Chondrocyte (in vitro differentiated cells): Measurements from ENCODE around the gene FBXO21. TPM values are rescaled to one million over a fixed set of nuclear protein-coding genes. Genes with fewer than 3 reads are reported as not detected.
"Not testable (repeated sequence)": the region's sequence is repeated elsewhere in the genome, so short reads cannot be mapped to it uniquely, and the experiment has no call there.

Experiments
- DNase-seq: peaks from one replicate; pipeline ENCODE4 v3.0.0; 2021; ENCODE audit warnings: mixed read lengths, low spot score
- H3K27ac Mint-ChIP-seq: one replicate; pipeline ENCODE4 v1.8.0; 2021; ENCODE audit warnings: mild to moderate bottlenecking, moderate library complexity, mixed read lengths; ENCODE audit not compliant: unreplicated experiment
- H3K27me3 Mint-ChIP-seq: 2 replicates; pipeline ENCODE4 v1.8.0; 2021; ENCODE audit warnings: low read depth, mixed read lengths
- H3K36me3 Mint-ChIP-seq: 2 replicates; pipeline ENCODE4 v1.8.0; 2021; ENCODE audit warnings: low read depth, mixed read lengths
- H3K4me1 Mint-ChIP-seq: 2 replicates; pipeline ENCODE4 v1.8.0; 2021; ENCODE audit warnings: low read depth, mild to moderate bottlenecking, mixed read lengths
- H3K4me3 Mint-ChIP-seq: one replicate; pipeline ENCODE4 v1.8.0; 2021; ENCODE audit warnings: mild to moderate bottlenecking, moderate library complexity, mixed read lengths; ENCODE audit not compliant: unreplicated experiment
- H3K9me3 Mint-ChIP-seq: 2 replicates; pipeline ENCODE4 v1.8.0; 2021; ENCODE audit warnings: low read depth, mixed read lengths
- total RNA-seq: library from RNA; stranded (reverse); gene quantifications from 3 replicates; pipeline ENCODE4 v1.2.1, GENCODE V29; 2021
- TF ChIP-seq, protein P1 (sequence below): fragments of 200-600 bp; sonication (generic); IDR thresholded peaks from 2 replicates; pipeline ENCODE4 v1.5.0; 2021; ENCODE audit warnings: antibody characterized with exemption, mild to moderate bottlenecking, moderate library complexity

FBXO21 gene
- total RNA-seq, 1 donor from 2014 or later, result 29.3 TPM

DNA sequence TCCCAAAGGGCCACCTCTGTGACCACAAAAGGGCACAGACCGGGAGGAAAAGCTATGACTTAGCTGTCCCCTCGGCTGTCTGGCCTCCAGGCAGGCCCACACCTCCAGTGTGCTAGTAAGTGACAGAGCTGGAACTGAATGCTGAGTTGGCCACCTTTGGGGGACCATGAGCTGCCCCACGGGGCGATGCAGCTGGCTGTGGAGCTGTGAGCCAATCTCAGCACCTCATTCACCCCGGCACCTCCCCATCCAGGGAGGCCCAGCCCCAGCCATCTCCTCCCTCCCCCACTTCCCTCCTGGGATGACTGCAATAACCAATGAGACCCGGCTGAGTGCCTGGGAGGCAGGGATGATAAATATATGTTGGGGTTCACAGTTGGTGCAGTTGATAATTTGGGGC, 78.9 kb downstream of the FBXO21 start:
- no peaks in the 10 kb centered on the region for H3K36me3 Mint-ChIP-seq

DNA sequence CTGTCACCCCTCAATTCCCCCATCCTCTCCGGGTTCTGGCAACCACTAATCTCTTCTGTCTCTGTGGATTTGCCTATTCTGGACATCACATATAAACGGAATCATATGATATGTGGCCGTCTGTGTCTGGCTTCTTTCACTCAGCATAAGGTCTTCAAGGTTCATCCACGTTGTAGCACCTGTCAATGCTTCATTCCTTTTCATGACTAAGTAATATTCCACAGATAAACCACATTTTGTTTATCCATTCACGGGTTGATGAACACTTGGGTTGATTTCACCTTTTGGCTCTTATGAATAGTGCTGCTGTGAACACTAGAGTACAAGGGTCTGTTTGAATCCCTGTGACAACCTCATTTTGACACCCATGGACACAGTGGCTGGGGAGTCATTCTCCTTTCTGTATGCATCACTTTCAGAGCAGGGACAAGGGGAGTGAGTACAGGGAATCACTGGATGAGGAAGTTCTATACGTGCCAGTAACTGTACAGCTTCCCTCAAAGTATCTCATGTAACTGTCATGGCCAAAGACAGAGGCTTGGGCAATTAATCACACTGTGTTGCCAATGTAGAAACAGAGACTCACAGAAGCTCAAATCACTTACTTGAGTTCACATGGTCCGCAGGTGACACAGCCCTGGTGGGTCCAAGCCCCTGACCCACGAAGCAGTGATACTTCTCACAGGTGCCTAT, 80.2 kb downstream of the FBXO21 start:
- no peaks in the 10 kb centered on the region for H3K9me3 Mint-ChIP-seq
- no peaks in the 10 kb centered on the region for H3K4me1 Mint-ChIP-seq
- H3K36me3 Mint-ChIP-seq, result no peaks in the 10 kb centered on the region
- H3K4me3 Mint-ChIP-seq, result no peak overlapping the region
- TF ChIP-seq, protein P1, sequence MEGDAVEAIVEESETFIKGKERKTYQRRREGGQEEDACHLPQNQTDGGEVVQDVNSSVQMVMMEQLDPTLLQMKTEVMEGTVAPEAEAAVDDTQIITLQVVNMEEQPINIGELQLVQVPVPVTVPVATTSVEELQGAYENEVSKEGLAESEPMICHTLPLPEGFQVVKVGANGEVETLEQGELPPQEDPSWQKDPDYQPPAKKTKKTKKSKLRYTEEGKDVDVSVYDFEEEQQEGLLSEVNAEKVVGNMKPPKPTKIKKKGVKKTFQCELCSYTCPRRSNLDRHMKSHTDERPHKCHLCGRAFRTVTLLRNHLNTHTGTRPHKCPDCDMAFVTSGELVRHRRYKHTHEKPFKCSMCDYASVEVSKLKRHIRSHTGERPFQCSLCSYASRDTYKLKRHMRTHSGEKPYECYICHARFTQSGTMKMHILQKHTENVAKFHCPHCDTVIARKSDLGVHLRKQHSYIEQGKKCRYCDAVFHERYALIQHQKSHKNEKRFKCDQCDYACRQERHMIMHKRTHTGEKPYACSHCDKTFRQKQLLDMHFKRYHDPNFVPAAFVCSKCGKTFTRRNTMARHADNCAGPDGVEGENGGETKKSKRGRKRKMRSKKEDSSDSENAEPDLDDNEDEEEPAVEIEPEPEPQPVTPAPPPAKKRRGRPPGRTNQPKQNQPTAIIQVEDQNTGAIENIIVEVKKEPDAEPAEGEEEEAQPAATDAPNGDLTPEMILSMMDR, result no peak
- H3K27me3 Mint-ChIP-seq, result peaks cover 13% of the 10 kb centered on the region
- no peak overlapping the region for H3K27ac Mint-ChIP-seq
- DNase-seq, result peak; percentile 26

More for the DNA sequence above, 78.9 kb downstream of the FBXO21 start:
- Mint-ChIP-seq H3K27ac (no peak overlapping the region), H3K4me1 (no peaks in the 10 kb centered on the region), H3K9me3 (no peaks in the 10 kb centered on the region), H3K27me3 (peaks cover 7% of the 10 kb centered on the region), H3K4me3 (no peak overlapping the region)
- DNase-seq, result peak; percentile 76
- TF ChIP-seq, protein P1, result no peak

DNA sequence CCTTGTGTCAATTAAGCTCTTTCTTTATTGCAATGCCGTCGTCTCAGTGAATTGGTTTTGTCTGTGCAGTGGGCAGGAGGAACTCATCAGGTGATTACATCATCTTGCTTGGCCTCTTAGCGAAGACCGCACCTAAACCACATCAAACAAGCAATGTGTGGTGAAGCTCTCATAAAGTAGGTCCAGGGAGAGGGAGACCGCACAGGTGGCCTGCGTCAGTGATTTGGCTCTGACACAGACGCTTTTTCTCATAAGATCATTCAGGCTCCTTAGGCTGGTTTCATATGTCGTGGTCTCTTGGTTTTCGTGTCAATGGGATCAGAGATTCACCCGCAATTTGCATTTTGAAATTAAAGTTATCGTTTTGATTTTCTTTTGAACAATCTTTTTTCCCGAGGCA, 84.4 kb downstream of the FBXO21 start:
- Mint-ChIP-seq H3K4me3 (no peak overlapping the region), H3K27me3 (peaks cover 27% of the 10 kb centered on the region), H3K9me3 (no peaks in the 10 kb centered on the region), H3K27ac (no peak overlapping the region), H3K36me3 (no peaks in the 10 kb centered on the region), H3K4me1 (no peaks in the 10 kb centered on the region)
- TF ChIP-seq, protein P1, result no peak
- DNase-seq, result no peak

DNA sequence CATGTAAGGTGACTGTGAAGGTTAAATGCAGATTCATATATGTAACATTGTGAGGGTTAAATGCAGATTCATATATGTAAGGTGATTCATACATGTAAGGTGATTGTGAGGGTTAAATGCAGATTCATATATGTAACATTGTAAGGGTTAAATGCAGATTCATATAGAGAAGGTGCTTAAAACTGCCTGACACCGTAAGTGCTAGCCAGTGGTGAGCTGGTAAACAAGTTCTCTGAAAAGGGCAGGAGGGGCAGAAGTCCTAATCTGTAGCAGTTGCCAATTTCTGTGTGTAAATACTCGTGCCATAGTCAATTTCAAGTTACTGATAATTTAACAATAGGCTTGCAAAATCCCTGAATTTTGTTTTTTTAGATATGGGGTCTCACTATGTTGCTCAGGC, 86.3 kb downstream of the FBXO21 start:
- peaks cover 33% of the 10 kb centered on the region for H3K27me3 Mint-ChIP-seq
- H3K27ac Mint-ChIP-seq, DNase-seq, H3K36me3 Mint-ChIP-seq, H3K4me3 Mint-ChIP-seq, H3K4me1 Mint-ChIP-seq, H3K9me3 Mint-ChIP-seq: not testable (repeated sequence)

DNA sequence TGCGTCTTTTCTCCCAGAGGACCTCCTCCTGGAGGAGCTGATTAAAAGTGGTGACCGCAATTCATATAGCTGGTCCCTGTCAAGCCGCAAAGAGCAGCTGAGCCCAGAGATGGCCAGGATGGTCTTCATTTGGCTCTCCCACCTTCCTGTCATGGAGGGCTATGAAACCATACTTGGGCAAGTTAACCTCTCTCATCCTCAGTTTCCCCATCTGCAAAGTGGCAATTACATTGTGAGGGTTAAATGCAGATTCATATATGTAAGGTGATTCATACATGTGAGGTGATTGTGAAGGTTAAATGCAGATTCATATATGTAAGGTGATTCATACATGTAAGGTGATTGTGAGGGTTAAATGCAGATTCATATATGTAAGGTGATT, 87.5 kb downstream of the FBXO21 start:
- Mint-ChIP-seq H3K4me3 (no peak overlapping the region), H3K27me3 (peaks cover 36% of the 10 kb centered on the region), H3K36me3 (no peaks in the 10 kb centered on the region), H3K4me1 (peaks cover 3% of the 10 kb centered on the region), H3K27ac (no peak overlapping the region), H3K9me3 (no peaks in the 10 kb centered on the region)
- DNase-seq, result no peak
- TF ChIP-seq, protein P1, result no peak
